SK-N-SH (cell line): ENCODE results near the gene DMAC1. TPM values are rescaled to one million over a fixed set of nuclear protein-coding genes. Genes with fewer than 3 reads are reported as not detected.

Experiments
- CTCF ChIA-PET: fragments of 300-600, 350-600 bp; formaldehyde crosslinking; extraction: SDS; loops from one replicate; lab custom pipeline; 2021; lab: Yijun Ruan, JAX
- POLR2A ChIA-PET: fragments of 350-600 bp; sonication (Branson Sonifier 250); formaldehyde crosslinking; extraction: SDS; loops from one replicate; lab custom pipeline; 2020; ENCODE audit warnings: antibody characterized with exemption, inconsistent platforms; lab: Yijun Ruan, JAX
- DNase-seq: peaks from one replicate; pipeline ENCODE4 v3.0.0; 2012
- H2AFZ ChIP-seq: fragments of 200-600 bp; sonication (generic); 2 replicates; pipeline ENCODE4 v1.8.1; 2016; ENCODE audit warnings: antibody characterized with exemption, mild to moderate bottlenecking, low read depth
- H3F3A ChIP-seq: fragments of 200-600 bp; sonication (generic); replicated peaks from 2 replicates; pipeline ENCODE3; 2016; ENCODE audit warnings: antibody characterized with exemption, mild to moderate bottlenecking; ENCODE audit not compliant: insufficient read depth
- H3K27ac ChIP-seq, 2 experiments: fragments of 200-500 bp in 1 of 2; fragments of 200-600 bp in 1 of 2; sonication (Bioruptor generic) in 1 of 2; sonication (generic), shearing (Covaris generic) in 1 of 2; 2 replicates each; pipeline versions ENCODE4 v1.5.1 to v1.6.1; 2014 to 2016; ENCODE audit warnings: low read depth in 2 of 2, inconsistent platforms in 1 of 2, low read length in 1 of 2, mild to moderate bottlenecking in 1 of 2, mixed read lengths in 1 of 2
- H3K27me3 ChIP-seq: fragments of 200-600 bp; sonication (generic), shearing (Covaris generic); 2 replicates; pipeline ENCODE4 v1.6.1; 2016; ENCODE audit warnings: mixed run types; ENCODE audit not compliant: insufficient read depth
- H3K36me3 ChIP-seq, 2 experiments: fragments of 200-500 bp in 1 of 2; fragments of 200-600 bp in 1 of 2; sonication (Bioruptor generic) in 1 of 2; sonication (generic) in 1 of 2; replicated peaks in 1 of 2; 2 replicates each; pipeline versions ENCODE3 to v1.5.1; 2014 to 2016; ENCODE audit warnings: low read length in 1 of 2, mild to moderate bottlenecking in 1 of 2; ENCODE audit not compliant: insufficient read depth in 2 of 2, control insufficient read depth in 1 of 2
- H3K4me1 ChIP-seq, 2 experiments: fragments of 200-500 bp in 1 of 2; fragments of 200-600 bp in 1 of 2; sonication (Bioruptor generic) in 1 of 2; sonication (generic), shearing (Covaris generic) in 1 of 2; 2 replicates each; pipeline versions ENCODE4 v1.5.1 to v1.6.1; 2014 to 2016; ENCODE audit warnings: low read depth in 1 of 2, low read length in 1 of 2, mixed run types in 1 of 2; ENCODE audit not compliant: insufficient read depth in 2 of 2, control insufficient read depth in 1 of 2
- H3K4me2 ChIP-seq: fragments of 200-600 bp; sonication (generic), shearing (Covaris generic); 2 replicates; pipeline ENCODE4 v1.6.1; 2017; ENCODE audit warnings: mixed run types
- H3K4me3 ChIP-seq, 2 experiments: fragments of 200-500 bp in 1 of 2; fragments of 200-600 bp in 1 of 2; sonication (Bioruptor generic) in 1 of 2; sonication (generic), shearing (Covaris generic) in 1 of 2; 2 replicates each; pipeline versions ENCODE4 v1.5.1 to v1.8.1; 2014 to 2016; ENCODE audit warnings: low read depth in 2 of 2, inconsistent platforms in 1 of 2, low read length in 1 of 2, mild to moderate bottlenecking in 1 of 2, mixed read lengths in 1 of 2, moderate library complexity in 1 of 2
- H3K79me2 ChIP-seq: fragments of 200-600 bp; sonication (generic); 2 replicates; pipeline ENCODE4 v1.8.1; 2017; ENCODE audit warnings: mild to moderate bottlenecking; ENCODE audit not compliant: insufficient read depth
- H3K9ac ChIP-seq: fragments of 200-600 bp; sonication (generic); 2 replicates; pipeline ENCODE4 v1.6.1; 2017; ENCODE audit warnings: mixed run types
- H3K9me2 ChIP-seq: fragments of 200-600 bp; sonication (generic); 2 replicates; pipeline ENCODE4 v1.6.1; 2017; ENCODE audit warnings: mixed run types
- H3K9me3 ChIP-seq: fragments of 200-600 bp; sonication (generic); 2 replicates; pipeline ENCODE4 v1.6.1; 2017; ENCODE audit warnings: mixed run types, mild to moderate bottlenecking, moderate library complexity
- H4K20me1 ChIP-seq: fragments of 200-600 bp; sonication (generic); 2 replicates; pipeline ENCODE4 v1.6.1; 2017; ENCODE audit warnings: mild to moderate bottlenecking, mixed run types; ENCODE audit not compliant: insufficient read depth
- CHD2 ChIP-seq: fragments of 150-350 bp; IDR thresholded peaks from 2 replicates; pipeline ENCODE4 v1.6.1; 2018; ENCODE audit warnings: low read length; ENCODE audit not compliant: partially characterized antibody
- FOSL2 ChIP-seq: IDR thresholded peaks from 2 replicates; pipeline ENCODE4 v1.4.0; 2012; ENCODE audit warnings: low read depth, mild to moderate bottlenecking, moderate library complexity, borderline replicate concordance
- FOXJ3 ChIP-seq: sonication (generic); formaldehyde crosslinking; IDR thresholded peaks from 2 replicates; pipeline ENCODE4 v1.5.1; 2020; ENCODE audit warnings: mild to moderate bottlenecking, missing genetic modification reagents
- FOXM1 ChIP-seq: IDR thresholded peaks from 2 replicates; pipeline ENCODE4 v1.4.0; 2012; ENCODE audit warnings: low read depth, mild to moderate bottlenecking
- GATA2 ChIP-seq: sonication (generic); formaldehyde crosslinking; IDR thresholded peaks from 2 replicates; pipeline ENCODE4 v1.5.0; 2020; ENCODE audit warnings: mild to moderate bottlenecking, missing genetic modification reagents
- JUND ChIP-seq: IDR thresholded peaks from 2 replicates; pipeline ENCODE4 v1.4.0; 2012
- MEF2A ChIP-seq: IDR thresholded peaks from 2 replicates; pipeline ENCODE4 v1.4.0; 2012; ENCODE audit warnings: low read depth, borderline replicate concordance
- MXI1 ChIP-seq: IDR thresholded peaks from 2 replicates; pipeline ENCODE4 v1.6.1; 2012; ENCODE audit warnings: mild to moderate bottlenecking, low read depth, low read length, improper control_type of control experiment
- NFIC ChIP-seq: IDR thresholded peaks from 2 replicates; pipeline ENCODE4 v1.4.0; 2012; ENCODE audit warnings: borderline replicate concordance
- RAD21 ChIP-seq: IDR thresholded peaks from 2 replicates; pipeline ENCODE4 v1.6.1; 2012; ENCODE audit warnings: mild to moderate bottlenecking, low read length
- RCOR1 ChIP-seq: fragments of 150-350 bp; IDR thresholded peaks from 2 replicates; pipeline ENCODE4 v1.6.1; 2017; ENCODE audit warnings: antibody characterized with exemption, low read length
- TCF12 ChIP-seq: IDR thresholded peaks from 2 replicates; pipeline ENCODE4 v1.4.0; 2012
- TEAD4 ChIP-seq: IDR thresholded peaks from 2 replicates; pipeline ENCODE4 v1.4.0; 2012; ENCODE audit warnings: mild to moderate bottlenecking, borderline replicate concordance; ENCODE audit not compliant: insufficient read depth
- WGBS: methylation state at CpG from one replicate; pipeline ENCODE4 v1.1.6; 2017; ENCODE audit warnings: low lambda C conversion rate; 5-methylcytosine and 5-hydroxymethylcytosine counted together
- polyA plus RNA-seq, 3 experiments: library from polyadenylated mRNA; depleted of rRNA; stranded (reverse); fragments of >200 nt; gene quantifications; 2 replicates each; pipeline ENCODE4 v1.2.3, GENCODE V29; 2012
- TF ChIP-seq, protein P1 (sequence below): fragments of 200-600 bp; sonication (generic); IDR thresholded peaks from 2 replicates; pipeline ENCODE4 v1.6.1; 2017; ENCODE audit warnings: antibody characterized with exemption, mild to moderate bottlenecking, moderate library complexity
- TF ChIP-seq, protein P2 (sequence below): fragments of 150-350 bp; IDR thresholded peaks from 2 replicates; pipeline ENCODE4 v1.6.1; 2016; ENCODE audit warnings: mild to moderate bottlenecking, low read depth, low read length
- TF ChIP-seq, protein P3 (sequence below): IDR thresholded peaks from 2 replicates; pipeline ENCODE4 v1.6.1; 2012; ENCODE audit warnings: mild to moderate bottlenecking, low read depth, low read length, moderate library complexity
- TF ChIP-seq, protein P4 (sequence below): IDR thresholded peaks from 2 replicates; pipeline ENCODE4; 2012
- TF ChIP-seq, protein P5 (sequence below): IDR thresholded peaks from 2 replicates; pipeline ENCODE4 v1.4.0; 2012; ENCODE audit warnings: low read depth, borderline replicate concordance

Gene DMAC1
- polyA plus RNA-seq, 1 of the 3 experiments (the other 2 are of a cell fraction) = 21.7 TPM

DNA sequence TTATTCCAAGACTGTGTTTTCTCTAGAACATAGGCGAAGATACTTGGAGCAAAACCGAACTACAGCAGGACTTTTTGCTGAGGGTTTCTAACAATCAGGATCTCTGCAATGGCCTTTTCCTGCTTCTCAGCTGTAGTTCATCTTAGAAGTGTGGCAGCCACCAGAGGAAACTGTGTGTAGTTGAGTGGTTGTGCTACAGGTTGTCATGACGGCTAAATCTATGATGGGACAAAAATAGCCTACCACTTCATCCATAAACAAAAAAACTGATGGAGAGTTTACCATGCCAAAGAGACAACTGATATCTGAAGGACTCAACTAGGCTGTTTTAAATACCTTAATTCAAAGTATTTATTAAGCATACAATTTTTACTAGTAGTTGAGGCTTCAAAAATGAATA is 28.2 kb upstream of the DMAC1 start:
- no peak for TF ChIP-seq MXI1
- no peak for TF ChIP-seq MEF2A
- TF ChIP-seq RAD21 = no peak
- TF ChIP-seq, protein P1, sequence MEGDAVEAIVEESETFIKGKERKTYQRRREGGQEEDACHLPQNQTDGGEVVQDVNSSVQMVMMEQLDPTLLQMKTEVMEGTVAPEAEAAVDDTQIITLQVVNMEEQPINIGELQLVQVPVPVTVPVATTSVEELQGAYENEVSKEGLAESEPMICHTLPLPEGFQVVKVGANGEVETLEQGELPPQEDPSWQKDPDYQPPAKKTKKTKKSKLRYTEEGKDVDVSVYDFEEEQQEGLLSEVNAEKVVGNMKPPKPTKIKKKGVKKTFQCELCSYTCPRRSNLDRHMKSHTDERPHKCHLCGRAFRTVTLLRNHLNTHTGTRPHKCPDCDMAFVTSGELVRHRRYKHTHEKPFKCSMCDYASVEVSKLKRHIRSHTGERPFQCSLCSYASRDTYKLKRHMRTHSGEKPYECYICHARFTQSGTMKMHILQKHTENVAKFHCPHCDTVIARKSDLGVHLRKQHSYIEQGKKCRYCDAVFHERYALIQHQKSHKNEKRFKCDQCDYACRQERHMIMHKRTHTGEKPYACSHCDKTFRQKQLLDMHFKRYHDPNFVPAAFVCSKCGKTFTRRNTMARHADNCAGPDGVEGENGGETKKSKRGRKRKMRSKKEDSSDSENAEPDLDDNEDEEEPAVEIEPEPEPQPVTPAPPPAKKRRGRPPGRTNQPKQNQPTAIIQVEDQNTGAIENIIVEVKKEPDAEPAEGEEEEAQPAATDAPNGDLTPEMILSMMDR = no peak
- Histone ChIP-seq H3K9me3 (no peaks in the 10 kb centered on the region), H3F3A (no peaks in the 10 kb centered on the region), H2AFZ (no peak overlapping the region), H3K4me1 (no peaks in the 10 kb centered on the region), H3K4me3 (no peak overlapping the region), H3K79me2 (no peaks in the 10 kb centered on the region), H3K27me3 (no peaks in the 10 kb centered on the region), H4K20me1 (no peaks in the 10 kb centered on the region), H3K9me2 (no peaks in the 10 kb centered on the region), H3K27ac (no peak overlapping the region), H3K4me2 (no peak overlapping the region), H3K36me3 (no peaks in the 10 kb centered on the region), H3K9ac (no peak overlapping the region)
- no peak for DNase-seq
- ChIA-PET POLR2A (no interaction called here), CTCF (no interaction called here)
- 55% methylated on average over 3 of the region's 3 CpGs for WGBS

DNA sequence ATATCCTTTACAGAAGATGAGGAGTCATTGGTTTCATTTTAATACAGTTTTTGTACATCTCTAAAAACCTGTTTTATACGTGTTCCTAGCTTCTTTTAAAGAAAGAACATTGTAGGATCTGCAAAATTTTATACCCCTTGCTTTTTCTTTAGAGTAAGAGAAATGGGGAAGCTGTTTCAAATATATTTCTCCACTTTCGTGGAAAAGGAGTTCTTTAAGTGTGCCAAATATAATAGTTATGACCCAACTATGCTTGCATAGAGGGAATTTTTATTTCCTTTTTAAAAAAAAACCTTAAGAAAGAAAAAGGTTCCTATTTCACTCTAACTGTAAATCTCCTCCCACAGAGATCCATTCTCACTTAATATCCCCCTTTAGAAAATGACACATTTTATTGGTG is 27.5 kb upstream of the DMAC1 start:
- Histone ChIP-seq H3K4me3 (no peak overlapping the region), H3K4me1 (no peaks in the 10 kb centered on the region), H4K20me1 (no peaks in the 10 kb centered on the region), H3K9ac (no peak overlapping the region), H3K27me3 (no peaks in the 10 kb centered on the region), H3K36me3 (no peaks in the 10 kb centered on the region), H3K79me2 (no peaks in the 10 kb centered on the region), H3F3A (no peaks in the 10 kb centered on the region), H3K4me2 (no peak overlapping the region), H3K9me3 (no peaks in the 10 kb centered on the region), H3K9me2 (no peaks in the 10 kb centered on the region), H2AFZ (no peak overlapping the region), H3K27ac (no peak overlapping the region)
- ChIA-PET POLR2A (no interaction called here), CTCF (no interaction called here)
- WGBS = 22% methylated on average over 2 of the region's 2 CpGs
- TF ChIP-seq RAD21 (no peak), CHD2 (no peak), FOXJ3 (no peak), JUND (no peak), FOXM1 (no peak), NFIC (no peak), RCOR1 (no peak), FOSL2 (no peak), TEAD4 (no peak), GATA2 (CRISPR knock-in tag) (no peak), TCF12 (no peak)
- TF ChIP-seq, protein P2, sequence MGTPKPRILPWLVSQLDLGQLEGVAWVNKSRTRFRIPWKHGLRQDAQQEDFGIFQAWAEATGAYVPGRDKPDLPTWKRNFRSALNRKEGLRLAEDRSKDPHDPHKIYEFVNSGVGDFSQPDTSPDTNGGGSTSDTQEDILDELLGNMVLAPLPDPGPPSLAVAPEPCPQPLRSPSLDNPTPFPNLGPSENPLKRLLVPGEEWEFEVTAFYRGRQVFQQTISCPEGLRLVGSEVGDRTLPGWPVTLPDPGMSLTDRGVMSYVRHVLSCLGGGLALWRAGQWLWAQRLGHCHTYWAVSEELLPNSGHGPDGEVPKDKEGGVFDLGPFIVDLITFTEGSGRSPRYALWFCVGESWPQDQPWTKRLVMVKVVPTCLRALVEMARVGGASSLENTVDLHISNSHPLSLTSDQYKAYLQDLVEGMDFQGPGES = no peak
- TF ChIP-seq, protein P3, sequence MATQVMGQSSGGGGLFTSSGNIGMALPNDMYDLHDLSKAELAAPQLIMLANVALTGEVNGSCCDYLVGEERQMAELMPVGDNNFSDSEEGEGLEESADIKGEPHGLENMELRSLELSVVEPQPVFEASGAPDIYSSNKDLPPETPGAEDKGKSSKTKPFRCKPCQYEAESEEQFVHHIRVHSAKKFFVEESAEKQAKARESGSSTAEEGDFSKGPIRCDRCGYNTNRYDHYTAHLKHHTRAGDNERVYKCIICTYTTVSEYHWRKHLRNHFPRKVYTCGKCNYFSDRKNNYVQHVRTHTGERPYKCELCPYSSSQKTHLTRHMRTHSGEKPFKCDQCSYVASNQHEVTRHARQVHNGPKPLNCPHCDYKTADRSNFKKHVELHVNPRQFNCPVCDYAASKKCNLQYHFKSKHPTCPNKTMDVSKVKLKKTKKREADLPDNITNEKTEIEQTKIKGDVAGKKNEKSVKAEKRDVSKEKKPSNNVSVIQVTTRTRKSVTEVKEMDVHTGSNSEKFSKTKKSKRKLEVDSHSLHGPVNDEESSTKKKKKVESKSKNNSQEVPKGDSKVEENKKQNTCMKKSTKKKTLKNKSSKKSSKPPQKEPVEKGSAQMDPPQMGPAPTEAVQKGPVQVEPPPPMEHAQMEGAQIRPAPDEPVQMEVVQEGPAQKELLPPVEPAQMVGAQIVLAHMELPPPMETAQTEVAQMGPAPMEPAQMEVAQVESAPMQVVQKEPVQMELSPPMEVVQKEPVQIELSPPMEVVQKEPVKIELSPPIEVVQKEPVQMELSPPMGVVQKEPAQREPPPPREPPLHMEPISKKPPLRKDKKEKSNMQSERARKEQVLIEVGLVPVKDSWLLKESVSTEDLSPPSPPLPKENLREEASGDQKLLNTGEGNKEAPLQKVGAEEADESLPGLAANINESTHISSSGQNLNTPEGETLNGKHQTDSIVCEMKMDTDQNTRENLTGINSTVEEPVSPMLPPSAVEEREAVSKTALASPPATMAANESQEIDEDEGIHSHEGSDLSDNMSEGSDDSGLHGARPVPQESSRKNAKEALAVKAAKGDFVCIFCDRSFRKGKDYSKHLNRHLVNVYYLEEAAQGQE = no peak
- TF ChIP-seq, protein P4, sequence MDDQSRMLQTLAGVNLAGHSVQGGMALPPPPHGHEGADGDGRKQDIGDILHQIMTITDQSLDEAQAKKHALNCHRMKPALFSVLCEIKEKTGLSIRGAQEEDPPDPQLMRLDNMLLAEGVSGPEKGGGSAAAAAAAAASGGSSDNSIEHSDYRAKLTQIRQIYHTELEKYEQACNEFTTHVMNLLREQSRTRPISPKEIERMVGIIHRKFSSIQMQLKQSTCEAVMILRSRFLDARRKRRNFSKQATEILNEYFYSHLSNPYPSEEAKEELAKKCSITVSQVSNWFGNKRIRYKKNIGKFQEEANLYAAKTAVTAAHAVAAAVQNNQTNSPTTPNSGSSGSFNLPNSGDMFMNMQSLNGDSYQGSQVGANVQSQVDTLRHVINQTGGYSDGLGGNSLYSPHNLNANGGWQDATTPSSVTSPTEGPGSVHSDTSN = no peak
- TF ChIP-seq, protein P5, sequence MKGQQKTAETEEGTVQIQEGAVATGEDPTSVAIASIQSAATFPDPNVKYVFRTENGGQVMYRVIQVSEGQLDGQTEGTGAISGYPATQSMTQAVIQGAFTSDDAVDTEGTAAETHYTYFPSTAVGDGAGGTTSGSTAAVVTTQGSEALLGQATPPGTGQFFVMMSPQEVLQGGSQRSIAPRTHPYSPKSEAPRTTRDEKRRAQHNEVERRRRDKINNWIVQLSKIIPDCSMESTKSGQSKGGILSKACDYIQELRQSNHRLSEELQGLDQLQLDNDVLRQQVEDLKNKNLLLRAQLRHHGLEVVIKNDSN = no peak
- no peak for DNase-seq
